Esophagus (tissue), 2 donors: ENCODE results near the gene GCNA. TPM values are rescaled to one million over a fixed set of nuclear protein-coding genes. Genes with fewer than 3 reads are reported as not detected.
"Not testable (repeated sequence)": the region's sequence is repeated elsewhere in the genome, so short reads cannot be mapped to it uniquely, and the experiment has no call there.

Source experiments
- H3K27ac ChIP-seq, 2 donors: one replicate each; pipeline ENCODE4 v1.5.1; 2013; ENCODE audit warnings: low read depth in 2 of 2, mild to moderate bottlenecking in 2 of 2, inconsistent platforms in 1 of 2, low read length in 1 of 2, moderate library complexity in 1 of 2
- H3K27me3 ChIP-seq, 2 donors: one replicate each; pipeline ENCODE4 v1.6.1; 2013; ENCODE audit warnings: low read length in 2 of 2, control low read depth in 1 of 2, mild to moderate bottlenecking in 1 of 2; ENCODE audit not compliant: insufficient read depth in 2 of 2, control insufficient read depth in 1 of 2
- H3K36me3 ChIP-seq, 2 donors: one replicate each; pipeline ENCODE4 v1.6.1; 2013; ENCODE audit warnings: low read length in 1 of 2; ENCODE audit not compliant: control insufficient read depth in 2 of 2, insufficient read depth in 2 of 2
- H3K4me1 ChIP-seq, 2 donors: one replicate each; pipeline ENCODE4 v1.6.1; 2013; ENCODE audit warnings: low read length in 1 of 2; ENCODE audit not compliant: control insufficient read depth in 2 of 2, insufficient read depth in 2 of 2
- H3K4me3 ChIP-seq, 2 donors: one replicate each; pipeline ENCODE4 v1.5.1; 2013; ENCODE audit warnings: low read length in 2 of 2, mild to moderate bottlenecking in 2 of 2, low read depth in 1 of 2, moderate library complexity in 1 of 2
- H3K9me3 ChIP-seq, 2 donors: one replicate each; pipeline ENCODE4 v1.6.1; 2013; ENCODE audit warnings: mild to moderate bottlenecking in 2 of 2, low read depth in 1 of 2, low read length in 1 of 2, moderate library complexity in 1 of 2; ENCODE audit not compliant: control insufficient read depth in 2 of 2, insufficient read depth in 1 of 2
- WGBS, 2 donors: extraction: QIAGEN DNeasy Blood & Tissue Kit; methylation state at CpG; one replicate each; pipeline ENCODE4 v1.1.7; 2013; 5-methylcytosine and 5-hydroxymethylcytosine counted together
- polyA plus RNA-seq, 2 donors: library from polyadenylated mRNA; stranded (reverse); fragments of 200-250 nt; gene quantifications; one replicate each; pipeline ENCODE4 v1.2.3, GENCODE V29; 2013
- donor health status: healthy with polysubstance abuse.
- donor health status: Bipolar disorder and iron deficiency.

GCNA gene
- polyA plus RNA-seq, 2 donors: 0.84 to 0.98 TPM

DNA sequence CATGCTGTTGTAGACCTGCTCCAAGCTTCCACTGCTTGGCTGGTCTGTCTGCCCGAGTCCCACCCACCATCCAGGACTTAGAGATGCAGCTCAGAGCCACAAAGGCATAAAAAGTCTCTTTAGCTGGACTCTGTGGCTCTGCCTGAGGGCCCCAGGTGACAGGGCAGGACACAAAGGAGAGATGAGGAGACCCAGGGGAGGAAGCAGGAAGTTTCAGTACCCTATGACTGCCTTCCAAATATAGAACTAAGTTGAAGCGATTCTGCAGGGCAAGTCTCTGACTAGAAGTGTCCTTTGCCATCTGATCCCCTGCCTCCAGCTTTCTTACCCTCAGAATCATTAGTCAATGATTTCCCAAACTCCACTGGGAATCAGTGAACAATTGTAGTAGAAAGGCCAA, 51.2 kb downstream of the GCNA start:
- 77 to 80% methylated on average over 2 of the region's 2 CpGs for WGBS, 2 donors

DNA sequence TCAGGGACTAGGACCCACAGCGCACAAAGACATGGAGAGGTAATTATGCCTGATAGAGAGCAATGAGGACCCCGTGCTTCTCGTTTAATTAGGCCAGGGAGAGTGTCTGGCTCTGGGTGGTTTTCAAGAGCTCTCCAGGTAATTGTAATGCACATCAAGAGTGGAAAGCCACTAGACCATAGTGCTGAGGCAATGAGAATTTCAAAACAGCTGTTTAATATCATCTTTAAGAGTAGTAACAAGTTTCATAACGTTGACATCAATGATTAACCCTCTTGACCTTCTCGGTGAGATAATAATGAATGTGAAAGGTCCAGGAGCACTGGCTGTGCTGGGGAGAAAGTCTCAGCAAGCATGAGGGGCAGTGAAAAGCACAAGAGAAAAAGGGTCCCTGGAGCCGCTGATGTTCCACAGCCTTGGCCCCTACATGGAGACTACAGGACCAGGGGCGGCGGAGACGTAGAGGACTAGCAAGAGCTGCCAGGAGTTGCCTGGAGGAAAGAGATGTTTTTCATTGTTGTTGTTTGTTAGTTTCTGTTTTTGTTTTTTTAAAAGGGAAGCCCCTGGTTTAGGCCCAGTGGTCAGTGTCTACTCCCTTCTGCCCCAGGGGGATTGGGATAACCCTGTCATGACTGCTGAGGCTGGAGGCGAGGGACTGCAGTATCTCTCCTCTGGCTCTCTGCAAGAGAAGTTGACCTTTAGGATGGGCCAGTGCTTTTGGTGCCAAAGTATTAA, 54.9 kb downstream of the GCNA start:
- WGBS, 2 donors: 82 to 89% methylated on average over 10 of the region's 10 CpGs
- no peaks in the 10 kb centered on the region for H3K4me1 ChIP-seq
- no peaks in the 10 kb centered on the region for H3K9me3 ChIP-seq
- no peaks in the 10 kb centered on the region for H3K36me3 ChIP-seq
- H3K27ac ChIP-seq: no peak overlapping the region
- no peaks in the 10 kb centered on the region for H3K27me3 ChIP-seq
- H3K4me3 ChIP-seq: no peak overlapping the region

More for the DNA sequence above, 51.2 kb downstream of the GCNA start:
- Histone ChIP-seq H3K4me1 (peaks cover 0 to 3% of the 10 kb centered on the region in 2 donors), H3K4me3 (no peak overlapping the region), H3K27ac (peak overlapping the region in 1 of 2 donors; percentile 17), H3K36me3 (no peaks in the 10 kb centered on the region), H3K27me3 (no peaks in the 10 kb centered on the region), H3K9me3 (no peaks in the 10 kb centered on the region)

- Histone ChIP-seq H3K4me1 (no peaks in the 10 kb centered on the region), H3K27ac (no peak overlapping the region), H3K9me3 (no peaks in the 10 kb centered on the region), H3K27me3 (peaks cover 0 to 3% of the 10 kb centered on the region in 2 donors), H3K4me3 (no peak overlapping the region), H3K36me3 (no peaks in the 10 kb centered on the region)
- WGBS, 2 donors: 68 to 87% methylated on average over 6 of the region's 6 CpGs
These were observed 56.1 kb downstream of the GCNA start for GRCh38 chrX:71634366-71634765.

GRCh38 chrX:71636438-71637252, 58.4 kb downstream of the GCNA start:
- H3K27ac ChIP-seq: no peak overlapping the region

GRCh38 chrX:71637253-71637618, 59.0 kb downstream of the GCNA start:
- Histone ChIP-seq H3K4me3 (no peak overlapping the region), H3K9me3 (no peaks in the 10 kb centered on the region), H3K36me3 (no peaks in the 10 kb centered on the region), H3K27ac (no peak overlapping the region), H3K27me3 (peaks cover 0 to 3% of the 10 kb centered on the region in 2 donors), H3K4me1 (no peaks in the 10 kb centered on the region)
- 79 to 86% methylated on average over 3 of the region's 3 CpGs for WGBS, 2 donors

More at GRCh38 chrX:71636438-71637252, 58.4 kb downstream of the GCNA start:
- Histone ChIP-seq H3K36me3 (no peaks in the 10 kb centered on the region), H3K27me3 (peaks cover 0 to 3% of the 10 kb centered on the region in 2 donors), H3K4me1 (no peaks in the 10 kb centered on the region), H3K4me3 (no peak overlapping the region), H3K9me3 (no peaks in the 10 kb centered on the region)
- 69 to 71% methylated on average over 9 of the region's 9 CpGs for WGBS, 2 donors

DNA sequence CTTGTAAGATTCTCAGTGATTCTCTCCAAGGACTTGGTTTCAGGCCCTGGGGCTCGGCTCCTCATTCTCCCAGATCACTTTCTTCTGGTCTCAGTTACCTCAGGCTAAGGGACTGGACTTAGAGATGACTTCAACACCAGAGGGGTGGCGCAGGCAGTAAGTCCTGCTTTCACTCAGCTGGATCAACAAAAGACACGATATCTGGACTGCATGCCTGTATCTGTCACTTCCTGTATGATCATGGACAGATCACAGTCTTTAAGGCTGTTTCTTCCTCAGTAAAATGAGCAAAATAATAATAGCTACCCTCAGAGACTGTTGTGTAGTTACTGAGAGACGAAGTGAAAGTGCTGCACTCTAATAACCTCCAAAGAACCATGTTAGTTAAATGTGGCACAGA, 59.6 kb downstream of the GCNA start:
- H3K4me1 ChIP-seq: no peaks in the 10 kb centered on the region
- H3K36me3 ChIP-seq: no peaks in the 10 kb centered on the region
- peaks cover 0 to 3% of the 10 kb centered on the region in 2 donors for H3K27me3 ChIP-seq
- H3K27ac ChIP-seq: peak overlapping the region; percentile 31 to 36
- WGBS, 2 donors: 44 to 46% methylated on average over 4 of the region's 4 CpGs
- no peaks in the 10 kb centered on the region for H3K9me3 ChIP-seq
- no peak overlapping the region for H3K4me3 ChIP-seq

- Histone ChIP-seq H3K27me3 (peaks cover 0 to 3% of the 10 kb centered on the region in 2 donors), H3K4me1 (no peaks in the 10 kb centered on the region), H3K36me3 (no peaks in the 10 kb centered on the region), H3K4me3 (no peak overlapping the region), H3K27ac (no peak overlapping the region), H3K9me3 (no peaks in the 10 kb centered on the region)
- WGBS, 2 donors: 60 to 76% methylated on average over 4 of the region's 4 CpGs
These were observed 60.2 kb downstream of the GCNA start for GRCh38 chrX:71638409-71638808.

DNA sequence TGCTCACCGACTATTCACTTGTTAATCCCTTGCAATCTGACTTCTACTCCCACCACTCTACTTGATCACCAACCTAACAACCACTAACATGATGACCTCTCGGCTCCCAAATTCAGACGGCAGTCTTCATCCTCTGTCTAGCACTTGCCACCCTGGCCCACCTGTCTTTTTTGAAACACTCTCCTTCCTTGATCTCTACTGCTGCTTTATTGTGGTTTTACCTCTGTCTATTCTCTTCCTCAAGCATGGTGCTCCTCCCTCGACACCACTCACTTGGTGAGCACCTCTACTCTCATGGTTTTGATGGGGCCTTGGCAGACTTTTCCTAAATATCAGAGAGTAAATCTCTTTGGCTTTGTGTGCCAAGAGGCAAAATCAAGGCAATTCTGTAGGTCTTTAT, 61.8 kb downstream of the GCNA start:
- no peaks in the 10 kb centered on the region for H3K36me3 ChIP-seq
- peaks cover 0 to 3% of the 10 kb centered on the region in 2 donors for H3K27me3 ChIP-seq
- H3K27ac ChIP-seq: no peak overlapping the region
- no peak overlapping the region for H3K4me3 ChIP-seq
- WGBS, 2 donors: 80 to 87% methylated on average over 4 of the region's 4 CpGs
- H3K4me1 ChIP-seq: no peaks in the 10 kb centered on the region
- no peaks in the 10 kb centered on the region for H3K9me3 ChIP-seq

GRCh38 chrX:71644406-71644805, 66.2 kb downstream of the GCNA start:
- H3K4me3 ChIP-seq, H3K27me3 ChIP-seq, H3K27ac ChIP-seq, H3K36me3 ChIP-seq, H3K9me3 ChIP-seq, H3K4me1 ChIP-seq: not testable (repeated sequence)
- 67% methylated on average over 5 of the region's 6 CpGs for WGBS, 2 donors
